Measurements from ENCODE around the gene MED15. TPM values are rescaled to one million over a fixed set of nuclear protein-coding genes. Genes with fewer than 3 reads are reported as not detected.

The MED15 gene
- total and polyA plus RNA-seq, 2 experiments from 2014 or later, result 29.2 to 43.5 TPM

- H3K27me3 Mint-ChIP-seq (ENCODE audit: insufficient read depth, low read depth, poor library complexity), result peaks cover 9% of the 10 kb centered on the region
- Histone ChIP-seq H3K9me2 (ENCODE audit: insufficient read depth) (no peaks in the 10 kb centered on the region), H3F3A (replicated peaks; ENCODE audit: low read depth) (no peaks in the 10 kb centered on the region), H3K27me3 (ENCODE audit: insufficient read depth) (no peaks in the 10 kb centered on the region), H4K20me1 (replicated peaks; ENCODE audit: insufficient read depth) (peaks cover 15% of the 10 kb centered on the region), H3K79me2 (replicated peaks; ENCODE audit: insufficient read depth) (peaks cover 34% of the 10 kb centered on the region), H3K27ac (ENCODE audit: low read depth) (no peak overlapping the region), H3K4me1 (ENCODE audit: insufficient read depth) (peaks cover 4% of the 10 kb centered on the region; the same call in 1 of the 2 replicates), H3K4me2 (no peak overlapping the region), H3K36me3 (ENCODE audit: insufficient read depth) (no peaks in the 10 kb centered on the region), H2AFZ (no peak overlapping the region), H3K4me3 (no peak overlapping the region)
- H3K4me3 Mint-ChIP-seq, result no peak overlapping the region
- ATAC-seq (no peak), DNase-seq (ENCODE audit: low spot score) (no peak)
- H3K4me1 Mint-ChIP-seq, result peaks cover 24% of the 10 kb centered on the region
- TF ChIP-seq JUNB (IDR thresholded peaks at IDR 0.05; ENCODE audit: unreplicated experiment) (no peak), STAT1 (IDR thresholded peaks at IDR 0.05; ENCODE audit: unreplicated experiment) (no peak), ETS1 (IDR thresholded peaks at IDR 0.05) (no peak), NANOG (IDR thresholded peaks at IDR 0.05; ENCODE audit: borderline replicate concordance) (no peak)
- peak overlapping the region; percentile 82; the same call in 1 of the 2 replicates for H3K27ac Mint-ChIP-seq
- H3K36me3 Mint-ChIP-seq (ENCODE audit: low read depth), result peaks cover 22% of the 10 kb centered on the region
- no peaks in the 10 kb centered on the region for H3K9me3 Mint-ChIP-seq
Observed at GRCh38 chr22:20551805-20552442, 44.5 kb downstream of the MED15 start.

GRCh38 chr22:20552443-20553401 lies 45.3 kb downstream of the MED15 start:
- no peak for ATAC-seq
- no peak overlapping the region for H3K4me2 ChIP-seq
- H3K27ac Mint-ChIP-seq, result no peak overlapping the region
- H3K27me3 Mint-ChIP-seq (ENCODE audit: insufficient read depth, low read depth, poor library complexity), result peaks cover 9% of the 10 kb centered on the region
- peaks cover 26% of the 10 kb centered on the region for H3K79me2 ChIP-seq (replicated peaks; ENCODE audit: insufficient read depth)
- H3K9me2 ChIP-seq (ENCODE audit: insufficient read depth), result no peaks in the 10 kb centered on the region
- DNase-seq (ENCODE audit: low spot score), result no peak
- no peak overlapping the region for H3K27ac ChIP-seq (ENCODE audit: low read depth)
- no peaks in the 10 kb centered on the region for H3K27me3 ChIP-seq (ENCODE audit: insufficient read depth)
- H3F3A ChIP-seq (replicated peaks; ENCODE audit: low read depth), result no peaks in the 10 kb centered on the region
- H3K4me3 ChIP-seq, result no peak overlapping the region
- H3K4me1 ChIP-seq (ENCODE audit: insufficient read depth), result peaks cover 4% of the 10 kb centered on the region; the same call in 1 of the 2 replicates
- H2AFZ ChIP-seq, result no peak overlapping the region
- peaks cover 15% of the 10 kb centered on the region for H4K20me1 ChIP-seq (replicated peaks; ENCODE audit: insufficient read depth)
- H3K36me3 ChIP-seq (ENCODE audit: insufficient read depth), result no peaks in the 10 kb centered on the region
- no peaks in the 10 kb centered on the region for H3K9me3 Mint-ChIP-seq
- H3K4me1 Mint-ChIP-seq, result peaks cover 24% of the 10 kb centered on the region
- H3K36me3 Mint-ChIP-seq (ENCODE audit: low read depth), result peaks cover 29% of the 10 kb centered on the region
- H3K4me3 Mint-ChIP-seq, result no peak overlapping the region
- TF ChIP-seq ZNF462 (CRISPR knock-in tag; IDR thresholded peaks at IDR 0.05) (no peak), STAT1 (IDR thresholded peaks at IDR 0.05; ENCODE audit: unreplicated experiment) (no peak), CREB1 (CRISPR knock-in tag; IDR thresholded peaks at IDR 0.05; ENCODE audit: low read depth) (no peak), POLR2AphosphoS5 (IDR thresholded peaks at IDR 0.05; ENCODE audit: low read depth) (no peak), EZH2phosphoT487 (IDR thresholded peaks at IDR 0.05; ENCODE audit: unreplicated experiment) (no peak), CTCF (conservative IDR thresholded peaks at IDR 0.05; ENCODE audit: low read depth in 2 of 2) (no peak)
